Natural killer cell (primary cell): ENCODE measurements around the gene ARSH. TPM values are rescaled to one million over a fixed set of nuclear protein-coding genes. Genes with fewer than 3 reads are reported as not detected.

ENCODE experiments used
- ATAC-seq, 3 donors: fragments of 150-1000 bp in 2 of 3; fragments of 200-7000 bp in 1 of 3; cut with Tn5 transposase; 1 replicate in 1 of 3; 2 replicates in 2 of 3; pipeline ENCODE4 v1.10.0; 2021; ENCODE audit warnings: mild to moderate bottlenecking in 2 of 3, moderate library complexity in 2 of 3
- DNase-seq, 2 donors: peaks; one replicate each; pipeline versions ENCODE4 v3.0.0 to v3.0.0-alpha.2; 2013 to 2021; ENCODE audit warnings: mixed read lengths in 1 of 2
- H3K27ac ChIP-seq: one replicate; pipeline ENCODE4 v1.5.1; 2013; ENCODE audit warnings: mild to moderate bottlenecking, low read length
- H3K27me3 ChIP-seq: one replicate; pipeline ENCODE4 v1.6.1; 2013; ENCODE audit warnings: low read length; ENCODE audit not compliant: control insufficient read depth, insufficient read depth
- H3K36me3 ChIP-seq: one replicate; pipeline ENCODE4 v1.6.1; 2013; ENCODE audit warnings: low read length; ENCODE audit not compliant: control insufficient read depth, insufficient read depth
- H3K4me1 ChIP-seq: one replicate; pipeline ENCODE4 v1.6.1; 2013; ENCODE audit warnings: low read length; ENCODE audit not compliant: control insufficient read depth, insufficient read depth
- H3K4me3 ChIP-seq: one replicate; pipeline ENCODE4 v1.5.1; 2013; ENCODE audit warnings: low read length
- H3K9me3 ChIP-seq: one replicate; pipeline ENCODE4 v1.6.1; 2013; ENCODE audit warnings: low read length; ENCODE audit not compliant: control insufficient read depth, insufficient read depth
- H3K27ac Mint-ChIP-seq, 2 donors: one replicate each; pipeline ENCODE4 v1.8.0; 2022; ENCODE audit warnings: mild to moderate bottlenecking in 2 of 2, mixed read lengths in 2 of 2, moderate library complexity in 1 of 2
- H3K27me3 Mint-ChIP-seq, 2 donors: one replicate each; pipeline ENCODE4 v1.8.0; 2022; ENCODE audit warnings: low read depth in 2 of 2, mixed read lengths in 2 of 2
- H3K36me3 Mint-ChIP-seq: one replicate; pipeline ENCODE4 v1.8.0; 2022; ENCODE audit warnings: mixed read lengths
- H3K4me1 Mint-ChIP-seq, 2 donors: one replicate each; pipeline ENCODE4 v1.8.0; 2022; ENCODE audit warnings: mixed read lengths in 2 of 2
- H3K4me3 Mint-ChIP-seq: one replicate; pipeline ENCODE4 v1.8.0; 2022; ENCODE audit warnings: mild to moderate bottlenecking, moderate library complexity, mixed read lengths
- H3K9me3 Mint-ChIP-seq, 2 donors: one replicate each; pipeline ENCODE4 v1.8.0; 2022; ENCODE audit warnings: mixed read lengths in 2 of 2
- CTCF ChIP-seq: fragments of 200-600 bp; IDR thresholded peaks from one replicate; pipeline ENCODE4 v1.8.0; 2022; ENCODE audit warnings: antibody characterized with exemption
- whole genome bisulfite sequencing: methylation state at CpG from one replicate; pipeline ENCODE4 v1.1.7; 2013; ENCODE audit warnings: missing lambda C conversion rate; ENCODE audit not compliant: insufficient coverage; 5-methylcytosine and 5-hydroxymethylcytosine counted together
- intact Hi-C: fragments of 100-400 bp; cut with micrococcal nuclease; formaldehyde crosslinking; loops from one replicate; pipeline ENCODE4 v1.14.2; 2022
- total RNA-seq, 4 donors: library from RNA; stranded (reverse); fragments of 120-200 nt in 1 of 4; gene quantifications; one replicate each; pipeline versions ENCODE4 v1.2.3 to v1.2.4, GENCODE V29; 2013 to 2022

ARSH gene
- total RNA-seq, 3 donors from 2014 or later (not counting 1 experiment from before 2014, with no cell fraction given) = not detected

DNA sequence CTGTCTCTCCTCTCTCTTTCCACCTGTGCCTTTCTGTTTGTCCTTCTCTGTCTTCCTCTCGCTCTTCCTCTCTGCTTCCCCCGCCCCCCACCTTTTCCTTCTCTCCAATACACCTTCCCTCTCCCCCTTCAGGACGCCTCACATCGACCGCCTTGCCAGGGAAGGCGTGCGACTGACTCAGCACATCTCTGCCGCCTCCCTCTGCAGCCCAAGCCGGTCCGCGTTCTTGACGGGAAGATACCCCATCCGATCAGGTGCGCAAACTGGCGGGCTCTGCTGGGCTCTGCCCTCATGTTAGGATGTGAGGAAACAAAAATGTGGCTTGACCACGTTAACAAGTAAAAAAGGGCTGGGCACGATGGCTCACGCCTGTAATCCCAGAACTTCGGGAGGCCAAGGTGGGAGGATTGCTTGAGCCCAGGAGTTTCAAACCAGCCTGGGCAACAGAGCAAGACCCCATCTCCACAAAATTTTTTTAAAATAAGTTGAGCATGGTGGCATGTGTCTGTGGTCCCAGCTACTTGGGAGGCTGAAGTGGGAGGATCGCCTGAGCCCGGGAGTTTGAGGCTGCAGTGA is 70.2 kb downstream of the ARSH start:
- ATAC-seq (no peak), DNase-seq (no peak)
- H3K4me1 ChIP-seq = no peaks in the 10 kb centered on the region
- H3K27ac ChIP-seq = no peak overlapping the region
- intact Hi-C loops = no loop called here
- no peaks in the 10 kb centered on the region for H3K36me3 ChIP-seq
- WGBS = 53% methylated on average over 20 of the region's 21 CpGs
- no peak overlapping the region for H3K4me3 Mint-ChIP-seq
- no peaks in the 10 kb centered on the region for H3K9me3 Mint-ChIP-seq
- no peak overlapping the region for H3K27ac Mint-ChIP-seq
- H3K36me3 Mint-ChIP-seq = no peaks in the 10 kb centered on the region
- no peaks in the 10 kb centered on the region for H3K4me1 Mint-ChIP-seq
- H3K27me3 ChIP-seq = no peaks in the 10 kb centered on the region
- H3K4me3 ChIP-seq = no peak overlapping the region
- H3K27me3 Mint-ChIP-seq = peaks cover 8 to 9% of the 10 kb centered on the region in 2 donors
- no peak for TF ChIP-seq CTCF
- H3K9me3 ChIP-seq = no peaks in the 10 kb centered on the region

Other genes starting within 250 kb of the ARSH start
- gene GYG2, start 177.6 kb upstream of the ARSH start, total RNA-seq = not detected
- gene ARSD, start 77.2 kb upstream of the ARSH start, total RNA-seq = 10 to 100 TPM in 2 of 3 donors, 1 to 10 TPM in 1; 9.7 to 21.6 (median 13.6) TPM
- gene ARSF, start 34.9 kb downstream of the ARSH start, total RNA-seq = not detected